Peyer's patch (tissue), 4 donors: ENCODE data around the gene FAM20A.

Experiments
- CTCF ChIP-seq, 6 experiments: fragments of 450-650 bp in 4 of 6; fragments of 200-600 bp in 2 of 6; sonication (generic) in 1 of 6; IDR thresholded peaks; one replicate each; pipeline ENCODE4 v1.5.1; 2017 to 2019; ENCODE audit warnings: antibody characterized with exemption in 6 of 6, mild to moderate bottlenecking in 3 of 6, moderate library complexity in 1 of 6
- POLR2A ChIP-seq, 2 donors: fragments of 450-650 bp; IDR thresholded peaks; one replicate each; pipeline ENCODE4 v1.5.1; 2017; ENCODE audit warnings: antibody characterized with exemption in 2 of 2, mild to moderate bottlenecking in 2 of 2, moderate library complexity in 2 of 2

- TF ChIP-seq CTCF (IDR thresholded peaks at IDR 0.05) (no peak), POLR2A (IDR thresholded peaks at IDR 0.05) (no peak)
These were observed 3.1 kb downstream of the FAM20A start for GRCh38 chr17:68598074-68598473.
